ENCODE results near the gene CELSR2. TPM values are rescaled to one million over a fixed set of nuclear protein-coding genes. Genes with fewer than 3 reads are reported as not detected.
A peak's percentile ranks its signal among the peaks of the same experiment; 100 is the strongest.

CELSR2 gene
- total RNA-seq, 1 donor from 2014 or later = 1.1 TPM

DNA sequence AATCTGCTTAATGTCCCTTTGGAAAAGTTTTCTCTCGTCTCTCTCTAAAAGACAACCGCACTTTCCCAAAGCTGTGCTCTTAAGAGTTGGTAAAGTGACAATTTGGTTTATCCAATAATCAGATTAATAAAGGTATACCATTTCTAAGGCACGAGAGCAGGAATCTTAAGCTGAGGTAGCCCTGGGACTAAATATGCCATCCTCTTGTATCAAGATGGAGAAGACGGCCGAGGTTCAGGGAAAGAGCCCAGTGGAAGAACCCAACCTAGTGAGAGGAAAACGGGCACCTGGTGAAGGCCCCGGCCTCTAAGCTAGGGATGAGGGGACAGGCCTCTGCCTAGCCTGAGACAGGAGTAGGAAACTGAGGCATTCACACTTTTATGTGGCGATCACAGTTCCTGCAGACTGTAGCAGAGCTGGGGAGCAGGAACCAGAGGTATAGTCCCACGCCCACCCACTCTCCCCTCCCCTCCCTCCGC lies 36.0 kb upstream of the CELSR2 start:
- TF ChIP-seq, protein P1, sequence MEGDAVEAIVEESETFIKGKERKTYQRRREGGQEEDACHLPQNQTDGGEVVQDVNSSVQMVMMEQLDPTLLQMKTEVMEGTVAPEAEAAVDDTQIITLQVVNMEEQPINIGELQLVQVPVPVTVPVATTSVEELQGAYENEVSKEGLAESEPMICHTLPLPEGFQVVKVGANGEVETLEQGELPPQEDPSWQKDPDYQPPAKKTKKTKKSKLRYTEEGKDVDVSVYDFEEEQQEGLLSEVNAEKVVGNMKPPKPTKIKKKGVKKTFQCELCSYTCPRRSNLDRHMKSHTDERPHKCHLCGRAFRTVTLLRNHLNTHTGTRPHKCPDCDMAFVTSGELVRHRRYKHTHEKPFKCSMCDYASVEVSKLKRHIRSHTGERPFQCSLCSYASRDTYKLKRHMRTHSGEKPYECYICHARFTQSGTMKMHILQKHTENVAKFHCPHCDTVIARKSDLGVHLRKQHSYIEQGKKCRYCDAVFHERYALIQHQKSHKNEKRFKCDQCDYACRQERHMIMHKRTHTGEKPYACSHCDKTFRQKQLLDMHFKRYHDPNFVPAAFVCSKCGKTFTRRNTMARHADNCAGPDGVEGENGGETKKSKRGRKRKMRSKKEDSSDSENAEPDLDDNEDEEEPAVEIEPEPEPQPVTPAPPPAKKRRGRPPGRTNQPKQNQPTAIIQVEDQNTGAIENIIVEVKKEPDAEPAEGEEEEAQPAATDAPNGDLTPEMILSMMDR (IDR thresholded peaks at IDR 0.05) = no peak
- intact Hi-C loops (cut with micrococcal nuclease) = loop anchor here (1.0 to 5.0 kb wide), 6 partner anchors 20 to 467 kb away; partner anchors contain the start of genes CLCC1, ELAPOR1, STXBP3 and WDR47

DNA sequence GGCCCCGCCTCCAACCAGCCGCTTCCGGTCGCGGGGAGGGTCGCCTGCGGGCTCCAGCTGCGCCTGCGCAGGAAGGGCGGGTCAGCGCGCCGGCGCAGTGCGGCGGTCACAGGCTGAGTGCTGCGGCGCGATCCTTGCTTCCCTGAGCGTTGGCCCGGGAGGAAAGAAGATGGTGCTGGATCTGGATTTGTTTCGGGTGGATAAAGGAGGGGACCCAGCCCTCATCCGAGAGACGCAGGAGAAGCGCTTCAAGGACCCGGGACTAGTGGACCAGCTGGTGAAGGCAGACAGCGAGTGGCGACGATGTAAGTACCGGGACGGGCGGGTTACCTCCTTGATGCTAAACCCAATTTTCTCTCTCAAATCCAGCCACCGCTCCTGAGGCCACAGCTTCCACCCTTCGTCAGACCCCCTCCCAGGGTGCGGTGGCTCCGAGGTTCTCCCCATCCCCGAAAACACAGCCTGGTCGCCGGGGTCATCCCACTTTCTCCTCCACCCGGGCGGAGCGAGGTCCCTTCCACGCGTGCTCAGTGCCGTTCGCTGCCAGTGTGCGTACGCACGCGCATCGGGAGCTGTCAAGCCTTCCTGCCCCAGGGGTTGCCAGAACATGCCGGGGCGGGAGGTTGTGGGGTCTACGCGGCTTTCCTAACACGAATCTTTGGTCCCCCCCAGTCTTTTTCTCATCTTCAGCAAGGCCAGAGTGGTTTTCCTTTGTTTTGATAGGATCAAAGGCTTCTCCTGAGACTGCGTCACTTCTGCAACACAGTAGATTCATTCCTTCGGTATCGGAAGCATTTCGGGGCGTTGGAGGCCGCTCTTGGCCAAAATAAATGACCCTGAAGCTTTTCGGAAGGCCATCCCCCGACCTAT lies 35.3 kb upstream of the CELSR2 start, which contains the start of gene SARS1:
Gene SARS1 (plus strand): TSS at position 95 of the 870 bp plus-strand sequence. CDS start 75 bp downstream, at position 170.
- Mint-ChIP-seq H3K36me3 (ENCODE audit: low read depth) (peaks cover 36% of the 10 kb centered on the region), H3K4me3 (peak within 1 kb of the TSS; percentile 100), H3K4me1 (peaks cover 39% of the 10 kb centered on the region), H3K27me3 (no peaks in the 10 kb centered on the region), H3K9me3 (no peaks in the 10 kb centered on the region), H3K27ac (peak within 1 kb of the TSS; percentile 98)
- POLR2A ChIA-PET = interaction anchor here (0.5 to 3.9 kb wide), 19 partner anchors 10 to 1309 kb away, joined by 3 to 58 read pairs (median 4); partner anchors contain the start of genes ATXN7L2, CLCC1, PRPF38B and PSMA5
- intact Hi-C loops (cut with micrococcal nuclease) = loop anchor here (1.0 to 5.0 kb wide), 10 partner anchors 21 to 467 kb away; partner anchors contain the start of genes CELSR2, CLCC1, ELAPOR1 and PSMA5
- ATAC-seq (ENCODE audit: low read depth) (peak; percentile 84), DNase-seq (peak; percentile 93)
- CTCF ChIA-PET = interaction anchor here (0.8 to 1.5 kb wide), 2 partner anchors 114 to 123 kb away, joined by 3 to 4 read pairs; partner anchors contain the start of gene TMEM167B
- TF ChIP-seq, protein P1 (IDR thresholded peaks at IDR 0.05) = no peak

More for the DNA sequence above, 36.0 kb upstream of the CELSR2 start:
- H3K27ac Mint-ChIP-seq = peak overlapping the region; percentile 98
- no peaks in the 10 kb centered on the region for H3K27me3 Mint-ChIP-seq
- no peak for ATAC-seq (ENCODE audit: low read depth)
- peaks cover 36% of the 10 kb centered on the region for H3K4me1 Mint-ChIP-seq
- ChIA-PET CTCF (interaction anchor here (0.8 kb wide), 1 partner anchor 123 kb away, joined by 3 read pairs; the partner anchor contains the start of gene TMEM167B), POLR2A (interaction anchor here (0.5 to 3.9 kb wide), 14 partner anchors 10 to 1309 kb away, joined by 3 to 58 read pairs (median 7); partner anchors contain the start of genes ATXN7L2, CLCC1, PRPF38B and PSMA5)
- DNase-seq = no peak
- peak overlapping the region; percentile 100 for H3K4me3 Mint-ChIP-seq
- H3K36me3 Mint-ChIP-seq (ENCODE audit: low read depth) = peaks cover 32% of the 10 kb centered on the region
- no peaks in the 10 kb centered on the region for H3K9me3 Mint-ChIP-seq

DNA sequence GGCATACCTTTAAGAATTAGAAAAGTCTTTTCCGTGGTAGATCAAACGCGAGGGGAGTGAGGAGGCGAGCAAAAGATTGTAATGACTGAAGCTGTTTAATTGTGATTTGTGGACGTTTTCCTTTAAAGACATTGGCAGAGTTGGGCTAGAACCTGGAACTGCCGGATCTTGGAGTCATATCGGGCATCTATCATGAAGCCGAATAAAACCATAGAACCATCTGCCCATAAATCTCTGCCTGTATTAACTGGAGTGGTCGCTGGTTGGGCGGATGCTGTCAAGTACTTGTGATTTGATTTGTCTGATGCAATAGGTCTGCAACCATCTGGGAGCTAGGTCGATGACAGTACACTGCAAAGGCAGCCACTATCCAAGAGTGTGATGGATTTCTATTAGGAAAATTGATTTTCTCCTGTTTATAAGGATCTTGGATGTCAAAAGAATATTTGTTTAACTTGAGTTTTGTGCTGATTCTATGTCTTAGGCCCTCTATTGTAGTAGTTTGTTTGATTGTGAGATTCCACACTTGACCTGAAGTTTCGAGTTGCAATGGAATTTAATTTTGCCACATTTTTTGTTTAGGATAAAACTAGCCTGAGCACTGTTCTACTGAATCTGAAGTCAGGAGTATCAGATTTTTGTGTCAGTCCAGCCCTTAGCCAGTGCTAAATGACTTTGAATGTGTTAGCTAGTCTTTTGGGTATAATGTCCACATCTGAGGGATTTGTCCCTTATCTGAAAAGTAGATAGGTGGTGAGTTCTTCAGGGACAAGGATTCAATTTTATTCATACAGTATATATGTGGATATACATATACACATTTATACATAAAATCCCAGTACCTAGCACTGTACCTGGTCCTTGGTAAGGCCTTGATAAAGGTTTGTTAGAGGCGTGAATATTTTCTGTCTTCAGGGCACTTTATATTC lies 34.4 kb upstream of the CELSR2 start:
- H3K4me1 Mint-ChIP-seq = peaks cover 39% of the 10 kb centered on the region
- CTCF ChIA-PET = interaction anchor here (1.5 kb wide), 1 partner anchor 115 kb away, joined by 4 read pairs; no protein-coding TSS in a partner anchor
- POLR2A ChIA-PET = interaction anchor here (0.6 to 3.9 kb wide), 19 partner anchors 9 to 1123 kb away, joined by 3 to 58 read pairs (median 4); partner anchors contain the start of genes ATXN7L2, CYB561D1, PRPF38B and PSMA5

DNA sequence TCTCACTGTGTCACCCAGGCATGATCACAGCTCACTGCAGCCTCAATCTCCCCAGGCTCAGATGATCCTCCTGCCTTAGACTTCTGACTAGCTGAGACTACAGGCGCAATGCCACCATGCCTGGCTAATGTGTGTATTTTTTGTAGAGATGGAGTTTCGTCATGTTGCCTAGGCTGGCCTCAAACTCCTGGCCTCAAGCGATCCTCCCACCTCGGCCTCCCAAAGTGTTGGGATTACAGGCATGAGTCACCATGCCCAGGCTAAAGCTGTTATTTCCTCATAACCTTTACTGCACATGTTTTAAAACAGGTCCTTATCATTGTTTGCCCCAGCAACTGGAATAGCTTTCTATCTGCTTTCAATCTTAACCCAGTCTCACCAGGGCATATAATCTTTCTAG lies 32.7 kb upstream of the CELSR2 start:
- H3K4me1 Mint-ChIP-seq = peaks cover 46% of the 10 kb centered on the region
- TF ChIP-seq, protein P1 (IDR thresholded peaks at IDR 0.05) = no peak
- ATAC-seq (ENCODE audit: low read depth) (no peak), DNase-seq (no peak)
- ChIA-PET CTCF (no interaction called here), POLR2A (interaction anchor here (0.6 to 0.7 kb wide), 3 partner anchors 17 to 386 kb away, joined by 3 to 9 read pairs (median 3); no protein-coding TSS in a partner anchor)
- peaks cover 48% of the 10 kb centered on the region for H3K36me3 Mint-ChIP-seq (ENCODE audit: low read depth)
- peak overlapping the region; percentile 69 for H3K27ac Mint-ChIP-seq
- H3K4me3 Mint-ChIP-seq = peak overlapping the region; percentile 41
- no peaks in the 10 kb centered on the region for H3K9me3 Mint-ChIP-seq
- no peaks in the 10 kb centered on the region for H3K27me3 Mint-ChIP-seq
- intact Hi-C loops (cut with micrococcal nuclease) = no loop called here

More for the DNA sequence above, 34.4 kb upstream of the CELSR2 start:
- Mint-ChIP-seq H3K4me3 (peak overlapping the region; percentile 100), H3K9me3 (no peaks in the 10 kb centered on the region), H3K36me3 (ENCODE audit: low read depth) (peaks cover 37% of the 10 kb centered on the region), H3K27ac (peak overlapping the region; percentile 98), H3K27me3 (no peaks in the 10 kb centered on the region)
- peak; percentile 19 for ATAC-seq (ENCODE audit: low read depth)
- DNase-seq = no peak
- intact Hi-C loops (cut with micrococcal nuclease) = loop anchor here (1.0 to 5.0 kb wide), 5 partner anchors 34 to 211 kb away; partner anchors contain the start of genes CELSR2, ELAPOR1, PSMA5 and PSRC1
- TF ChIP-seq, protein P1 (IDR thresholded peaks at IDR 0.05) = no peak

Measured in activated B cell treated with CpG ODN at 0.5 μM for 24 hours (primary cell).